ENCODE data around the gene SEMA3B.
"Not testable (repeated sequence)": the region's sequence is repeated elsewhere in the genome, so short reads cannot be mapped to it uniquely, and the experiment has no call there.

The SEMA3B gene

GRCh38 chr3:50302095-50303012 lies 33.4 kb downstream of the SEMA3B start:
- Histone ChIP-seq H4K20me1 (ENCODE audit: control insufficient read depth, insufficient read depth, low read depth, low read length) (no peaks in the 10 kb centered on the region), H3K27me3 (ENCODE audit: control insufficient read depth, low read length) (no peaks in the 10 kb centered on the region), H3K79me2 (ENCODE audit: control insufficient read depth, low read length) (0 out of 2 replicates have a peak, but pooled peaks cover 3% of the 10 kb centered on the region), H3K36me3 (ENCODE audit: control insufficient read depth, low read length) (no peaks in the 10 kb centered on the region), H3K4me2 (ENCODE audit: low read length) (no peak overlapping the region), H3K9me2 (replicated peaks; ENCODE audit: control insufficient read depth, low read length) (no peaks in the 10 kb centered on the region), H3F3A (ENCODE audit: control insufficient read depth, insufficient read depth) (peaks cover 7% of the 10 kb centered on the region), H3K9me3 (ENCODE audit: control insufficient read depth, insufficient read depth, low read length) (no peaks in the 10 kb centered on the region), H3K4me3 (ENCODE audit: low read length) (no peak overlapping the region), H3K4me1 (ENCODE audit: control insufficient read depth, low read length) (peaks cover 25% of the 10 kb centered on the region), H3K27ac (ENCODE audit: low read depth, low read length) (no peak overlapping the region)
- TF ChIP-seq CTCF (IDR thresholded peaks at IDR 0.05; ENCODE audit: low read depth, low read length, poor library complexity, severe bottlenecking) (no peak), EZH2phosphoT487 (IDR thresholded peaks at IDR 0.05; ENCODE audit: borderline replicate concordance, low read length) (no peak)

DNA sequence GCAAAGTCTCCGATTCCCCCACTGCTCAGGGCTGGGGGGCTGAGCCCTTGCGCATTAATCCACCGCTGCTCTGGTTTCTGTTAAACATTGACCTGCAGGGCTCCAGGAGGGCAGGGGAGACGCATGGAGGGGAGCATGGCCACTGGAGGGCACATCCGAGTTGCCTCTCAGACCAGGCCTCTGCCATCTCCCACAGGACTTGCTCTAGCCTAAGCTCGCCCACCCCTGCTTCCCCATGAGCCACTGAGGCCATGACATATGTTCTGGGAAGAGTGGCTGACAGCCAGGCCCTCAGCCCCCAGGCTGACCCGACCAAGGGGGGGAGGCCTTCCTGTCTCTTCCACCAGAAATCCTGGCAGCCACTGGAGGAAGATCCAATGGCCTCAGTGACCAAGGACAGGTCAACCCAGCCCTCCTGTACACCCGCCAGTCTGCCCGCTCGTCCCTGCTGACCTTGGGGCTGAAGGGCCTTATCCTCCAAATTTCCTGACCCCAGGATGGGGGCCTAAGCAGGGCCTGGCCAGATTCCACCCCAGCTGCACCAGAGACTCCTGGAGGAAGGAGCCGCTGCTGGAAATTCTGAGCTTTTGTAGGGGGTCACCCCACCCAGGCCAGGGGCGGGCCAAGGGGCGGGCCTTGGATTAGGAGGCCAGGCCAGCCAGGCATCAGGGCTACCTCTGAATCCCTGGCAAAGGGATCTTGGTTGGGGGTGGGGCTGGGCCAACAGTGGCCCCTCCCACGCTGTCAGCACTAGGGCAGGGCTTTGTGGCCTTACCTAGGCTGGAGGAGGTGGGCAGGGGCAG lies 34.3 kb downstream of the SEMA3B start, which contains the start of gene HYAL1:
TSS of gene HYAL1 (minus strand) at position 562 of the 803 bp plus-strand sequence. CDS start 618 bp downstream, outside the sequence.
- Histone ChIP-seq H3K9me2 (replicated peaks; ENCODE audit: control insufficient read depth, low read length) (no peaks in the 10 kb centered on the region), H4K20me1 (ENCODE audit: control insufficient read depth, insufficient read depth, low read depth, low read length) (no peaks in the 10 kb centered on the region), H3K79me2 (ENCODE audit: control insufficient read depth, low read length) (0 out of 2 replicates have a peak, but pooled peaks cover 2% of the 10 kb centered on the region), H3K27ac (ENCODE audit: low read depth, low read length) (no peak within 1 kb of the TSS), H3K27me3 (ENCODE audit: control insufficient read depth, low read length) (no peaks in the 10 kb centered on the region), H3F3A (ENCODE audit: control insufficient read depth, insufficient read depth) (peaks cover 7% of the 10 kb centered on the region), H3K4me1 (ENCODE audit: control insufficient read depth, low read length) (peaks cover 22% of the 10 kb centered on the region), H3K9me3 (ENCODE audit: control insufficient read depth, insufficient read depth, low read length) (no peaks in the 10 kb centered on the region), H3K4me2 (ENCODE audit: low read length) (no peak within 1 kb of the TSS), H3K4me3 (ENCODE audit: low read length) (no peak within 1 kb of the TSS), H3K36me3 (ENCODE audit: control insufficient read depth, low read length) (no peaks in the 10 kb centered on the region)
- TF ChIP-seq CTCF (IDR thresholded peaks at IDR 0.05; ENCODE audit: low read depth, low read length, poor library complexity, severe bottlenecking) = no peak
- no peak for TF ChIP-seq EZH2phosphoT487 (IDR thresholded peaks at IDR 0.05; ENCODE audit: borderline replicate concordance, low read length)

DNA sequence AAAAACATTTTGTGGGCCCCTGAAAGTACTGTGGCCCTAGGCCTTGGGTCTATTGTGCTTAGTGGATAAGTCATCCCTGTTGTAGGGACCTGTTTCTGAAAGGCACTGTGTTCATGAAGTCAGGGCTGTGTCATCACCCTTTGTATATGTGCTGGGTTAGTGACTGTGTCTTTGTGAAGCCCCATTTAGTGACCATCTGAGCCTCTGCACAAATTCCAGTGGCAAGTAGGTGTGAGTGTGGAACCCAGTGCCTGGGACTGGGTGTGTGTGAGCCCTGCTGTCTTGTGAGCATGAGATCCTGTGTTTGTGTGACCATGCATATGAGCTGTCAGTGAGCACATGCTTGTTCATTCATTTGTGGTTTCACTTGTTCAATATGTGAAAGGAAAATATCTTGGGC lies 35.7 kb downstream of the SEMA3B start:
- H3K27ac ChIP-seq (ENCODE audit: low read depth, low read length) = peak overlapping the region; percentile 2; the same call in 1 of the 2 replicates
- TF ChIP-seq EZH2phosphoT487 (IDR thresholded peaks at IDR 0.05; ENCODE audit: borderline replicate concordance, low read length) = no peak
- no peak for TF ChIP-seq CTCF (IDR thresholded peaks at IDR 0.05; ENCODE audit: low read depth, low read length, poor library complexity, severe bottlenecking)
- no peaks in the 10 kb centered on the region for H3K9me2 ChIP-seq (replicated peaks; ENCODE audit: control insufficient read depth, low read length)
- H3K79me2 ChIP-seq (ENCODE audit: control insufficient read depth, low read length) = no peaks in the 10 kb centered on the region
- H3K4me3 ChIP-seq (ENCODE audit: low read length) = no peak overlapping the region
- H3K27me3 ChIP-seq (ENCODE audit: control insufficient read depth, low read length) = no peaks in the 10 kb centered on the region
- H3F3A ChIP-seq (ENCODE audit: control insufficient read depth, insufficient read depth) = peaks cover 7% of the 10 kb centered on the region
- H3K36me3 ChIP-seq (ENCODE audit: control insufficient read depth, low read length) = no peaks in the 10 kb centered on the region
- H4K20me1 ChIP-seq (ENCODE audit: control insufficient read depth, insufficient read depth, low read depth, low read length) = no peaks in the 10 kb centered on the region
- H3K4me2 ChIP-seq (ENCODE audit: low read length) = peak overlapping the region; percentile 8
- no peaks in the 10 kb centered on the region for H3K9me3 ChIP-seq (ENCODE audit: control insufficient read depth, insufficient read depth, low read length)
- H3K4me1 ChIP-seq (ENCODE audit: control insufficient read depth, low read length) = peaks cover 17% of the 10 kb centered on the region

DNA sequence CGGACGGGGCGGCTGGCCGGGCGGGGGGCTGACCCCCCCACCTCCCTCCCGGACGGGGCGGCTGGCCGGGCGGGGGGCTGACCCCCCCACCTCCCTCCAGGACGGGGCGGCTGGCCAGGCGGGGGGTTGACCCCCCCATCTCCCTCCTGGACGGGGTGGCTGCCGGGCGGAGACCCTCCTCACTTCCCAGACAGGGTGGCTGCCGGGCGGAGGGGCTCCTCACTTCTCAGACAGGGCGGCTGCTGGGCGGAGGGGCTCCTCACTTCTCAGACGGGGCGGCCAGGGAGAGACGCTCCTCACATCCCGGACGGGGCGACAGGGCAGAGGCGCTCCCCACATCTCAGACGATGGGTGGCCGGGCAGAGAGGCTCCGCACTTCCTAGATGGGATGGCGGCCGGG lies 43.1 kb downstream of the SEMA3B start:
- H3K4me1 ChIP-seq (ENCODE audit: control insufficient read depth, low read length); H3K9me2 ChIP-seq (replicated peaks; ENCODE audit: control insufficient read depth, low read length); H3K27ac ChIP-seq (ENCODE audit: low read depth, low read length); H3K36me3 ChIP-seq (ENCODE audit: control insufficient read depth, low read length); H4K20me1 ChIP-seq (ENCODE audit: control insufficient read depth, insufficient read depth, low read depth, low read length); H3K79me2 ChIP-seq (ENCODE audit: control insufficient read depth, low read length); H3K9me3 ChIP-seq (ENCODE audit: control insufficient read depth, insufficient read depth, low read length); H3K4me3 ChIP-seq (ENCODE audit: low read length); H3F3A ChIP-seq (ENCODE audit: control insufficient read depth, insufficient read depth); H3K4me2 ChIP-seq (ENCODE audit: low read length); H3K27me3 ChIP-seq (ENCODE audit: control insufficient read depth, low read length): not testable (repeated sequence)
